GM19372 (cell line): Measurements from ENCODE around the gene NCF4.

Experiments
- ATAC-seq: cut with Tn5 transposase; IDR thresholded peaks from one replicate; pipeline ENCODE4 v1.9.1; 2021; ENCODE audit warnings: mild to moderate bottlenecking, low read depth, moderate library complexity; ENCODE audit not compliant: unreplicated experiment

Gene NCF4

GRCh38 chr22:36835903-36836302 lies 24.9 kb upstream of the NCF4 start:
- ATAC-seq, result no peak

- no peak for ATAC-seq
Measured at GRCh38 chr22:36838119-36839030, 22.4 kb upstream of the NCF4 start.

GRCh38 chr22:36839356-36840073 lies 21.3 kb upstream of the NCF4 start:
- no peak for ATAC-seq

GRCh38 chr22:36840106-36840505 lies 20.7 kb upstream of the NCF4 start:
- ATAC-seq, result no peak

GRCh38 chr22:36846271-36846670 lies 14.5 kb upstream of the NCF4 start:
- no peak for ATAC-seq

GRCh38 chr22:36846949-36847348 lies 13.9 kb upstream of the NCF4 start:
- ATAC-seq, result no peak

- ATAC-seq, result no peak
Measured at GRCh38 chr22:36850056-36850455, 10.8 kb upstream of the NCF4 start.

GRCh38 chr22:36850682-36851081 lies 10.1 kb upstream of the NCF4 start:
- ATAC-seq, result no peak

GRCh38 chr22:36852056-36852973 lies 8.5 kb upstream of the NCF4 start:
- ATAC-seq, result no peak

GRCh38 chr22:36853407-36854099 lies 7.3 kb upstream of the NCF4 start:
- no peak for ATAC-seq

GRCh38 chr22:36855478-36855877 lies 5.3 kb upstream of the NCF4 start:
- ATAC-seq, result no peak

GRCh38 chr22:36856121-36856791 lies 4.5 kb upstream of the NCF4 start:
- ATAC-seq, result no peak

- ATAC-seq, result no peak
Measured at GRCh38 chr22:36856792-36857135, 4.0 kb upstream of the NCF4 start.

- no peak for ATAC-seq
Measured at GRCh38 chr22:36858156-36858555, 2.6 kb upstream of the NCF4 start.

- ATAC-seq, result no peak
Measured at GRCh38 chr22:36858966-36859365, 1.8 kb upstream of the NCF4 start.

GRCh38 chr22:36860017-36860416 lies 789 bp upstream of the NCF4 start:
- no peak for ATAC-seq

GRCh38 chr22:36860438-36860820 lies 377 bp upstream of the NCF4 start:
- ATAC-seq, result no peak

- ATAC-seq, result no peak
Measured at GRCh38 chr22:36862251-36863242, 1.7 kb downstream of the NCF4 start.

GRCh38 chr22:36863281-36863680 lies 2.5 kb downstream of the NCF4 start:
- no peak for ATAC-seq
